ENCODE results near the gene ABCA3.
"Not testable (repeated sequence)": the region's sequence is repeated elsewhere in the genome, so short reads cannot be mapped to it uniquely, and the experiment has no call there.

Gene ABCA3

GRCh38 chr16:2340564-2341455 lies at the start of gene ABCA3:
Gene ABCA3 (minus strand): TSS chr16:2340728. CDS start chr16:2326466, 14,262 bp downstream.
- peak; percentile 92 for DNase-seq (ENCODE audit: low read depth)

GRCh38 chr16:2388875-2389433 lies 48.4 kb upstream of the ABCA3 start:
- no peak for DNase-seq (ENCODE audit: low read depth)

GRCh38 chr16:2388139-2388874 lies 47.8 kb upstream of the ABCA3 start:
- no peak for DNase-seq (ENCODE audit: low read depth)

- no peak for DNase-seq (ENCODE audit: low read depth)
These were observed 46.5 kb upstream of the ABCA3 start for GRCh38 chr16:2386990-2387389.

- DNase-seq (ENCODE audit: low read depth) = not testable (repeated sequence)
These were observed 45.5 kb upstream of the ABCA3 start for GRCh38 chr16:2385982-2386381.

- no peak for DNase-seq (ENCODE audit: low read depth)
These were observed 44.8 kb upstream of the ABCA3 start for GRCh38 chr16:2385190-2385836.

GRCh38 chr16:2384426-2384825 lies 43.9 kb upstream of the ABCA3 start:
- DNase-seq (ENCODE audit: low read depth) = no peak

GRCh38 chr16:2383501-2383900 lies 43.0 kb upstream of the ABCA3 start:
- DNase-seq (ENCODE audit: low read depth) = no peak

GRCh38 chr16:2374644-2375043 lies 34.1 kb upstream of the ABCA3 start:
- DNase-seq (ENCODE audit: low read depth) = no peak

- no peak for DNase-seq (ENCODE audit: low read depth)
These were observed 32.6 kb upstream of the ABCA3 start for GRCh38 chr16:2373176-2373575.

- no peak for DNase-seq (ENCODE audit: low read depth)
These were observed 32.2 kb upstream of the ABCA3 start for GRCh38 chr16:2372684-2373083.

GRCh38 chr16:2371421-2371820 lies 30.9 kb upstream of the ABCA3 start:
- DNase-seq (ENCODE audit: low read depth) = no peak

- DNase-seq (ENCODE audit: low read depth) = no peak
These were observed 30.2 kb upstream of the ABCA3 start for GRCh38 chr16:2370721-2371120.

GRCh38 chr16:2366660-2367309 lies 26.3 kb upstream of the ABCA3 start:
- no peak for DNase-seq (ENCODE audit: low read depth)

GRCh38 chr16:2365397-2366294 lies 25.1 kb upstream of the ABCA3 start:
- DNase-seq (ENCODE audit: low read depth) = no peak

- DNase-seq (ENCODE audit: low read depth) = no peak
These were observed 24.2 kb upstream of the ABCA3 start for GRCh38 chr16:2364638-2365210.

- no peak for DNase-seq (ENCODE audit: low read depth)
These were observed 21.7 kb upstream of the ABCA3 start for GRCh38 chr16:2362218-2362617.

GRCh38 chr16:2361129-2361528 lies 20.6 kb upstream of the ABCA3 start:
- DNase-seq (ENCODE audit: low read depth) = no peak

GRCh38 chr16:2359919-2360318 lies 19.4 kb upstream of the ABCA3 start:
- DNase-seq (ENCODE audit: low read depth) = no peak

- DNase-seq (ENCODE audit: low read depth) = no peak
These were observed 18.3 kb upstream of the ABCA3 start for GRCh38 chr16:2358811-2359210.
